Heart right ventricle (tissue), 16 donors: ENCODE measurements around the gene PNKP. TPM values are rescaled to one million over a fixed set of nuclear protein-coding genes. Genes with fewer than 3 reads are reported as not detected.

ENCODE experiments used
- ATAC-seq, 8 donors: fragments of 200-7000 bp; cut with Tn5 transposase; one replicate each; pipeline ENCODE4 v1.9.1; 2020; ENCODE audit warnings: mild to moderate bottlenecking in 8 of 8, moderate library complexity in 8 of 8, moderate number of reproducible peaks in 1 of 8
- DNase-seq, 2 donors: peaks; one replicate each; pipeline ENCODE4 v3.0.0-alpha.2; 2020
- H3K27ac ChIP-seq, 10 donors: fragments of 200-600 bp; sonication (generic) in 2 of 10; one replicate each; pipeline versions ENCODE4 v1.5.0 to v1.8.0; 2020 to 2022; ENCODE audit warnings: mild to moderate bottlenecking in 3 of 10
- H3K27me3 ChIP-seq, 7 donors: fragments of 200-600 bp; one replicate each; pipeline ENCODE4 v1.8.0; 2021 to 2022; ENCODE audit warnings: mild to moderate bottlenecking in 2 of 7
- H3K36me3 ChIP-seq, 9 donors: fragments of 200-600 bp; sonication (generic) in 1 of 9; one replicate each; pipeline versions ENCODE4 v1.5.0 to v1.8.0; 2020 to 2022; ENCODE audit warnings: mild to moderate bottlenecking in 2 of 9
- H3K4me1 ChIP-seq, 9 donors: fragments of 200-600 bp; sonication (generic) in 1 of 9; one replicate each; pipeline versions ENCODE4 v1.5.0 to v1.8.0; 2020 to 2022; ENCODE audit warnings: mild to moderate bottlenecking in 4 of 9
- H3K4me3 ChIP-seq, 10 donors: fragments of 200-600 bp; sonication (generic) in 2 of 10; one replicate each; pipeline versions ENCODE4 v1.5.0 to v1.8.0; 2020 to 2022; ENCODE audit warnings: mild to moderate bottlenecking in 7 of 10, moderate library complexity in 2 of 10
- H3K9me3 ChIP-seq, 11 donors: fragments of 200-600 bp in 10 of 11; sonication (generic) in 2 of 11; one replicate each; pipeline versions ENCODE4 v1.5.0 to v1.8.0; 2013 to 2022; ENCODE audit warnings: mild to moderate bottlenecking in 2 of 11, control low read depth in 1 of 11, moderate library complexity in 1 of 11
- WGBS, 2 donors: extraction: QIAGEN DNeasy Blood & Tissue Kit; methylation state at CpG; one replicate each; pipeline ENCODE4 v1.1.7; 2013; ENCODE audit warnings: inconsistent platforms in 1 of 2; 5-methylcytosine and 5-hydroxymethylcytosine counted together
- intact Hi-C, 10 donors: fragments of 100-400 bp; cut with DNase I; formaldehyde crosslinking; loops; one replicate each; pipeline versions ENCODE4 v1.11.1 to v1.14.2; 2022
- polyA plus RNA-seq, 2 donors: library from polyadenylated mRNA; stranded (reverse); fragments of 200-250 nt; gene quantifications; one replicate each; pipeline ENCODE4 v1.2.3, GENCODE V29; 2013
- total RNA-seq, 10 donors: library from RNA; stranded (reverse); fragmentation: NEBNext Ultra II Directional in 3 of 10; extraction: Animal tissue kit (Norgen Biotek cat#: 25700) in 3 of 10; gene quantifications; one replicate each; pipeline versions ENCODE4 v1.2.1 to v1.2.4, GENCODE V29; 2021 to 2023
- TF ChIP-seq, protein P1 (sequence below), 9 donors: fragments of 200-600 bp; sonication (generic) in 2 of 9; IDR thresholded peaks; one replicate each; pipeline versions ENCODE4 v1.5.0 to v1.8.0; 2021 to 2022; ENCODE audit warnings: antibody characterized with exemption in 9 of 9, mild to moderate bottlenecking in 5 of 9, moderate library complexity in 1 of 9
- donor health status: Arrhythmogenic right ventricular cardiomyopathy.
- donor health status: ischemic (EF 13 %, LVEDD 7.1; RV severe dilation, severe dysfunction).
- donor health status: healthy with polysubstance abuse.
- donor health status: DM: no; HTN: yes; CAD: no.
- donor health status: DM: no; HTN: no; CAD: no.
- donor health status: ischemic (EF 25% LVEDD 6.9; RV normal size, moderate dysfunction).
- donor health status: ischemic (EF 25% LVEDD 5.7; RV mildly dilated, moderate dysfunction).
- donor health status: healthy.
- donor health status: DM: yes; HTN: yes; CAD: no.
- donor health status: Ischemic cardiomyopathy.
- donor health status: ischemic (EF 35%, LVEDD 5.7; RV mildly dilated, moderate dysfunction).
- donor health status: nonischemic (EF 11% LVEDD 7.7; RV severe dilation, severe dysfunction).
- donor health status: DM: yes; HTN: yes; CAD: no.
- donor health status: PGD.
- donor health status: ischemic (EF 29% LVEDD 5.4; RV normal size, mild dysfunction).
- donor health status: nonischemic (EF 23%, LVEDD 6.1; RV moderate dilation, normal function).

Gene PNKP
- total and polyA plus RNA-seq, 12 donors, result 24.0 to 91.7 (median 34.6) TPM

DNA sequence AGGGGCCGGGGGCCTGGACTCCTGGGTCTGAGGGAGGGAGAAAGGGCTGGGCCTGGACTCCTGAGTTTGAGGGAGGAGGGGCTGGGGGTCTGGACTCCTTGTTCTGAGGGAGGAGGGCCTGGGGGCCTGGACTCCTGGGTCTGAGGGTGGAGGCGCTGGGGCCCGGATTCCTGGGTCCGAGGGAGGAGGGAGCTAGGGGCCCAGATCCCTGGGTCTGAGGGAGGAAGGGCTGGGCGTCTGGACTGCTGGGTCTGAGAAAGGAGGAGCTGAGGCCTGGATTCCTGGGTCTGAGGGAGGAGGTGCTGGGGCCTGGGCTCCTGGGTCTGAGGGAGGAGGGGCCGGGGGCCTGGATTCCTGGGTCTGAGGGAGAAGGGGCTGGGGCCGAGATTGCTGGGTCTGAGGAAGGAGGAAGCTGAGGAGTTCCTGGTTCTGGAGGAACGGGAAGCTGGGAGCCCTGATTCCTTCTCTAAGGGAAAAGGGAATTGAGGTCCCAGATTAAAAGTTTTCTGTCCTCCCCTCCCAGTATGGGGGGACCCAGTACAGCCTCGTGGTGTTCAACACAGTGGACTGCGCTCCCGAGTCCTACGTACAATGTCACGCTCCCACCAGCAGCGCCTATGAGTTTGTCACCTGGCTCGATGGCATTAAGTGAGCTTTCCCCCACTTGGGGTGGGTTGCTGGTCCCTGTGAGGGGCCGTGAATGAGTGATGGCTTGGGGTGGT, 48.6 kb downstream of the PNKP start:
- intact Hi-C loops, result loop anchor here in 5 of 10 donors (2.0 to 5.0 kb wide), 4 partner anchors 32 to 50 kb away; partner anchors contain the start of genes PNKP (in 4 of the 5) and PTOV1 (in 2 of the 5)
- Histone ChIP-seq H3K36me3 (peaks cover 0 to 27% (median 0%) of the 10 kb centered on the region in 9 donors), H3K27me3 (no peaks in the 10 kb centered on the region), H3K27ac (peak overlapping the region; percentile 83 to 98 (median 96)), H3K4me3 (peak overlapping the region; percentile 49 to 93 (median 86)), H3K4me1 (peaks cover 5 to 43% (median 36%) of the 10 kb centered on the region in 9 donors), H3K9me3 (no peaks in the 10 kb centered on the region)
- TF ChIP-seq, protein P1, sequence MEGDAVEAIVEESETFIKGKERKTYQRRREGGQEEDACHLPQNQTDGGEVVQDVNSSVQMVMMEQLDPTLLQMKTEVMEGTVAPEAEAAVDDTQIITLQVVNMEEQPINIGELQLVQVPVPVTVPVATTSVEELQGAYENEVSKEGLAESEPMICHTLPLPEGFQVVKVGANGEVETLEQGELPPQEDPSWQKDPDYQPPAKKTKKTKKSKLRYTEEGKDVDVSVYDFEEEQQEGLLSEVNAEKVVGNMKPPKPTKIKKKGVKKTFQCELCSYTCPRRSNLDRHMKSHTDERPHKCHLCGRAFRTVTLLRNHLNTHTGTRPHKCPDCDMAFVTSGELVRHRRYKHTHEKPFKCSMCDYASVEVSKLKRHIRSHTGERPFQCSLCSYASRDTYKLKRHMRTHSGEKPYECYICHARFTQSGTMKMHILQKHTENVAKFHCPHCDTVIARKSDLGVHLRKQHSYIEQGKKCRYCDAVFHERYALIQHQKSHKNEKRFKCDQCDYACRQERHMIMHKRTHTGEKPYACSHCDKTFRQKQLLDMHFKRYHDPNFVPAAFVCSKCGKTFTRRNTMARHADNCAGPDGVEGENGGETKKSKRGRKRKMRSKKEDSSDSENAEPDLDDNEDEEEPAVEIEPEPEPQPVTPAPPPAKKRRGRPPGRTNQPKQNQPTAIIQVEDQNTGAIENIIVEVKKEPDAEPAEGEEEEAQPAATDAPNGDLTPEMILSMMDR (IDR thresholded peaks at IDR 0.05), result no peak
- WGBS, 2 donors, result 22 to 24% methylated on average over 16 of the region's 16 CpGs
- DNase-seq, result no peak
- peak in 1 of 8 donors; percentile 7 for ATAC-seq

DNA sequence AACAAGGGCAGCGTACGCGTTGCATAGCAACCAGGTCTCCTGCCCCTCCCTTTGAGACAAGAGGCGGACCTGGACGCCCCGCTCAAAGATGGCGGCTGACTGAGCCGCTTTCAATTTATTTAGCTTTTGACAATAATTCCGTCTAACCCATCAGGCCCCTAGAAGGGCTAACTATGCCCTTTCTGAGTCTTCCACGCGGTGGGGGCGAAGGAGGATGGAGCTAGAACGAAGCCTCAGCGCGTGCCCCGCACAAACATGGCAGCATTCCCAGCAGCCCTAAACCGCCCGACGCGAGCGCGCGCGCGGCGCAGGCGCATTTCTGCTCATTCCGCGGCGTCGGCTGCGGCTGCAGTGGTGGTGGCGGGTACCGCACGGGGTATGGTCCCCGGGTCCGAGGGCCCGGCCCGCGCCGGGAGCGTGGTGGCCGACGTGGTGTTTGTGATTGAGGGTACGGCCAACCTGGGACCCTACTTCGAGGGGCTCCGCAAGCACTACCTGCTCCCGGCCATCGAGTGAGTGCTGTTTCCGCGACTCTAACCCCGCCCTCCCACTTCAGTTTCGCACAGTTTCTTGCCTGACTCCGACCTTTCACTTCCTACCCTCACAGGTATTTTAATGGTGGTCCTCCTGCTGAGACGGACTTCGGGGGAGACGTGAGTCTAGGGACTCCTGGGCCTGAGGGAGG, 49.3 kb downstream of the PNKP start, which contains the start of gene MED25:
TSS of gene MED25 (plus strand) at position 326 of the 685 bp plus-strand sequence. CDS start at position 379, 53 bp downstream.
- Histone ChIP-seq H3K36me3 (peaks cover 0 to 20% (median 0%) of the 10 kb centered on the region in 9 donors), H3K4me3 (peak within 1 kb of the TSS; percentile 49 to 93 (median 86)), H3K9me3 (no peaks in the 10 kb centered on the region), H3K27ac (peak within 1 kb of the TSS; percentile 83 to 98 (median 96)), H3K4me1 (peaks cover 5 to 44% (median 38%) of the 10 kb centered on the region in 9 donors), H3K27me3 (no peaks in the 10 kb centered on the region)
- TF ChIP-seq, protein P1 (IDR thresholded peaks at IDR 0.05), result peak in 6 of 9 donors; percentile 27 to 59 (median 36)
- 0 to 1% methylated on average over 57 of the region's 57 CpGs for whole genome bisulfite sequencing, 2 donors
- ATAC-seq, result peak; percentile 75 to 83 (median 78)
- intact Hi-C loops, result loop anchor here in 5 of 10 donors (1.0 to 5.0 kb wide), 5 partner anchors 33 to 52 kb away; partner anchors contain the start of genes PNKP (in 4 of the 5) and PTOV1 (in 3 of the 5)
- DNase-seq, result peak; percentile 85 to 87

DNA sequence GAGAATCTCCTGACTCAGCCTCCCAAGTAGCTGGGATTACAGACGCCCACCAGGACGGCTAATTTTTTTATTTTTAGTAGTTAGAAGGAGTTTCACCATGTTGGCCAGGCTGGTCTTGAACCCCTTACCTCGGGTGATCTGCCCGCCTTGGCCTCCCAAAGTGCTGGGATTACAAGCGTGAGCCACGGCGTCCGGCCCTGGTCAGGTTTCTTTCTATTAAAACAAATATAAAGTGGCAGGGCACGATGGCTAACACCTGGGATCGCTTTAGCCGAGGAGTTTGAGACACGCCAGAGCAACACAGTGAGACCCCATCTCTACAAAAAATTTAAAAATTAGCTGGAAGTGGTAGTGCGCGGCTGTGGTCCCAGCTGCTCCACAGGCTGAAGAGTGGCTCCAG, 50.8 kb downstream of the PNKP start:
- H3K4me3 ChIP-seq, result no peak overlapping the region
- DNase-seq (no peak), ATAC-seq (no peak)
- peak overlapping the region; percentile 61 to 98 (median 96) for H3K27ac ChIP-seq
- H3K27me3 ChIP-seq, result no peaks in the 10 kb centered on the region
- peaks cover 0 to 15% (median 0%) of the 10 kb centered on the region in 9 donors for H3K36me3 ChIP-seq
- H3K9me3 ChIP-seq, result no peaks in the 10 kb centered on the region
- TF ChIP-seq, protein P1 (IDR thresholded peaks at IDR 0.05), result no peak
- intact Hi-C loops, result loop anchor here in 4 of 10 donors (2.0 to 5.0 kb wide), 3 partner anchors 34 to 51 kb away; partner anchors contain the start of genes PNKP (in 4 of the 4) and PTOV1 (in 2 of the 4)
- H3K4me1 ChIP-seq, result peaks cover 5 to 52% (median 40%) of the 10 kb centered on the region in 9 donors
- WGBS, 2 donors, result 87% methylated on average over 14 of the region's 14 CpGs

DNA sequence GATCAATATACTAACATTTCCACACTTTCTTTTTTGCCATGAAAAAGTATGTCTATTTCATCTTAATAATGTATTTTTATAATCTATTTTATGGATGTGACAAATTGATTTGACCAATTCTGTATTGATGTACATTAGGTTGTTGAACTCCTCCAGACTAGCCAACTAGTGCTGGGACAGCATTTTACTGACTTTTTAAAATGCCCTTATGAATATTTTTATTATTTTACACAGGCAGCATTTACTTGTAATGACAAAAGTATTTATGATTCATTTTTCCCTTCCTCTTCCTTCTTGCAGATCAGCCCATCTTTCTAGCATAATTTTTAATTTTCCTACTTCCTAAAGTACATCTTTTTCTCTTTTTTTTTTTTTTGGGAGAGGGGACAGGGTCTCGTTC, 53.4 kb downstream of the PNKP start:
- ATAC-seq, result no peak
- Histone ChIP-seq H3K4me3 (peak overlapping the region in 8 of 10 donors; percentile 42 to 86 (median 66)), H3K4me1 (peaks cover 8 to 50% (median 34%) of the 10 kb centered on the region in 9 donors), H3K9me3 (no peaks in the 10 kb centered on the region), H3K36me3 (no peaks in the 10 kb centered on the region), H3K27ac (peak overlapping the region; percentile 79 to 95 (median 88)), H3K27me3 (no peaks in the 10 kb centered on the region)
- no peak for DNase-seq
- WGBS, 2 donors, result 63 to 68% methylated on average over 1 of the region's 1 CpG
- TF ChIP-seq, protein P1 (IDR thresholded peaks at IDR 0.05), result no peak
- intact Hi-C loops, result loop anchor here in 4 of 10 donors (5.0 kb wide), 2 partner anchors 38 to 47 kb away; partner anchors contain the start of genes PTOV1 (in 3 of the 4) and AP2A1 (in 1 of the 4)
